ENCODE measurements around the gene SLC6A7.

DNA sequence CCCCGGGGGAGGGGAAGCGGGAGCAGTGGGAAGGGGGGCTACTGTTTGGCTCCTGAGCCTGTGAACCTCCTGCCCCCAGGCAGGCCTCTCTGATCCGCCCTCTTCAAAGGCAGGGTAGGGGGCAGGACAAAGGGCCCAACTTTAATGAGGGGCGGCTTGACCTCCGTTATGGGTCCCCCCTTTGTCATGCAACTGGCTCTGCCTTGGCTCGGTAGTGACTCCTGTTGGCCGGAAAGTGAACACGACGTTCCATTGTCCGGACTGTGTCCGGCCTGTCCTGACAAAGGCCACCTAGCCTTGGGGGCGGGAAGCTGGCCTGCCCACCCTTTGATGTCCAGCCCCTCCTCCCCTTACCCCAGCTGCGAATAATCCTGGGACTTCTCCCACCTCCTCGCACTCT, 22.0 kb upstream of the SLC6A7 start:
- TF ChIP-seq POLR2AphosphoS5 (IDR thresholded peaks at IDR 0.05) (no peak), EP300 (IDR thresholded peaks at IDR 0.05) (no peak)
- TF ChIP-seq, protein P1, sequence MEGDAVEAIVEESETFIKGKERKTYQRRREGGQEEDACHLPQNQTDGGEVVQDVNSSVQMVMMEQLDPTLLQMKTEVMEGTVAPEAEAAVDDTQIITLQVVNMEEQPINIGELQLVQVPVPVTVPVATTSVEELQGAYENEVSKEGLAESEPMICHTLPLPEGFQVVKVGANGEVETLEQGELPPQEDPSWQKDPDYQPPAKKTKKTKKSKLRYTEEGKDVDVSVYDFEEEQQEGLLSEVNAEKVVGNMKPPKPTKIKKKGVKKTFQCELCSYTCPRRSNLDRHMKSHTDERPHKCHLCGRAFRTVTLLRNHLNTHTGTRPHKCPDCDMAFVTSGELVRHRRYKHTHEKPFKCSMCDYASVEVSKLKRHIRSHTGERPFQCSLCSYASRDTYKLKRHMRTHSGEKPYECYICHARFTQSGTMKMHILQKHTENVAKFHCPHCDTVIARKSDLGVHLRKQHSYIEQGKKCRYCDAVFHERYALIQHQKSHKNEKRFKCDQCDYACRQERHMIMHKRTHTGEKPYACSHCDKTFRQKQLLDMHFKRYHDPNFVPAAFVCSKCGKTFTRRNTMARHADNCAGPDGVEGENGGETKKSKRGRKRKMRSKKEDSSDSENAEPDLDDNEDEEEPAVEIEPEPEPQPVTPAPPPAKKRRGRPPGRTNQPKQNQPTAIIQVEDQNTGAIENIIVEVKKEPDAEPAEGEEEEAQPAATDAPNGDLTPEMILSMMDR (IDR thresholded peaks at IDR 0.05), result peak in 1 of 4 experiments; percentile 28

Data from sigmoid colon (tissue), 4 donors.